Memory B cell (primary cell): ENCODE measurements around the gene BEAN1.
"Not testable (repeated sequence)": the region's sequence is repeated elsewhere in the genome, so short reads cannot be mapped to it uniquely, and the experiment has no call there.

Experiments
- ATAC-seq: fragments of 150-1000 bp; cut with Tn5 transposase; 2 replicates; pipeline ENCODE4 v1.10.0; 2021; ENCODE audit warnings: low read depth, mild to moderate bottlenecking, moderate library complexity
- DNase-seq, 2 donors: peaks; one replicate each; pipeline ENCODE4 v3.0.0; 2022; ENCODE audit warnings: low spot score in 2 of 2
- H3K27ac Mint-ChIP-seq: one replicate; pipeline ENCODE4 v1.8.0; 2022; ENCODE audit warnings: mild to moderate bottlenecking, moderate library complexity, mixed read lengths
- H3K27me3 Mint-ChIP-seq: one replicate; pipeline ENCODE4 v1.8.0; 2022; ENCODE audit warnings: mixed read lengths
- H3K36me3 Mint-ChIP-seq: one replicate; pipeline ENCODE4 v1.8.0; 2022; ENCODE audit warnings: mild to moderate bottlenecking, mixed read lengths
- H3K4me1 Mint-ChIP-seq: one replicate; pipeline ENCODE4 v1.8.0; 2022; ENCODE audit warnings: mixed read lengths
- H3K4me3 Mint-ChIP-seq: one replicate; pipeline ENCODE4 v1.8.0; 2022; ENCODE audit warnings: mild to moderate bottlenecking, moderate library complexity, mixed read lengths
- H3K9me3 Mint-ChIP-seq: one replicate; pipeline ENCODE4 v1.8.0; 2022; ENCODE audit warnings: mixed read lengths

The BEAN1 gene

DNA sequence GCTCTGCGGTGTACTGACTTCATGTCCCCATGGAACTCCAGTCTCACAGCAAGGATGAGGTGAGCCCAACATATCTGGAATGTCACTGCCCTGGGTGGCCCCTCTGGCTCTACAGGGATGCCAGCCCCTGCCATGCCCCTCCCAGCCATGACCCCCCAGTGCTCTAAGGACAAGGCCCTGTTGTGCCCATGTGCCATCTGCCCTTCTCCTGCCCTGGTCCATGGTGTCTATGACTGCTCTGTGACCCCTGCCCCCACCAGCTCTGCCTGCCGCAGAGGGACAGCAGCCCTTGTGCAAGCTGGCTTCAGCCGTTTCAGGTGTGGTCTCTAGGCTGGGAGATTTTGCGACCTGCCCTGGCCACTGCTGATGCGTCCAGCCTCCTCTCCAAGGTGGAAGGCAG, 82.5 kb downstream of the BEAN1 start:
- no peaks in the 10 kb centered on the region for H3K36me3 Mint-ChIP-seq
- no peak overlapping the region for H3K4me3 Mint-ChIP-seq
- no peak for DNase-seq
- H3K27me3 Mint-ChIP-seq: no peaks in the 10 kb centered on the region
- no peaks in the 10 kb centered on the region for H3K9me3 Mint-ChIP-seq
- no peak for ATAC-seq
- H3K4me1 Mint-ChIP-seq: peaks cover 25% of the 10 kb centered on the region
- no peak overlapping the region for H3K27ac Mint-ChIP-seq

DNA sequence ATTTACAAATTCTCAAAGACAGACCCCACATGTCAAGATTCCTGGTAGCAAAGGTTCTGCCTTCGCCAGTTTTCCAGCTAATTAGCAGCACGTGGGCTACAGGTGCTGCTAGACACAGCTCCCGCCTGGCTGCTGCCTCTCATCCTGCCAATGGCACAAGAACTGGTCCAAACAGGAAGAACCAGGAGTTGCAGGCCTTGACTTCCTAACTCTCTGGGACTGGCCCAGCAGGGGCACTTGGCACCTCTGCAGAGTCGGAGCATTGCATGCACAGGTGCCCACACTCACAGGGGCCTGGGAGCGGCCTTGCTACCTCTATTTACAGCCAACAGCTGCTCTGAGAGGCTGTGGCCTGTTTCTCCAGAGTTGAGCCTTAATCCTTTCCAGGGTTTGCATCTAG, 83.2 kb downstream of the BEAN1 start:
- Mint-ChIP-seq H3K27ac (no peak overlapping the region), H3K4me3 (no peak overlapping the region), H3K36me3 (no peaks in the 10 kb centered on the region), H3K4me1 (peaks cover 27% of the 10 kb centered on the region), H3K27me3 (no peaks in the 10 kb centered on the region), H3K9me3 (no peaks in the 10 kb centered on the region)
- no peak for ATAC-seq
- no peak for DNase-seq

DNA sequence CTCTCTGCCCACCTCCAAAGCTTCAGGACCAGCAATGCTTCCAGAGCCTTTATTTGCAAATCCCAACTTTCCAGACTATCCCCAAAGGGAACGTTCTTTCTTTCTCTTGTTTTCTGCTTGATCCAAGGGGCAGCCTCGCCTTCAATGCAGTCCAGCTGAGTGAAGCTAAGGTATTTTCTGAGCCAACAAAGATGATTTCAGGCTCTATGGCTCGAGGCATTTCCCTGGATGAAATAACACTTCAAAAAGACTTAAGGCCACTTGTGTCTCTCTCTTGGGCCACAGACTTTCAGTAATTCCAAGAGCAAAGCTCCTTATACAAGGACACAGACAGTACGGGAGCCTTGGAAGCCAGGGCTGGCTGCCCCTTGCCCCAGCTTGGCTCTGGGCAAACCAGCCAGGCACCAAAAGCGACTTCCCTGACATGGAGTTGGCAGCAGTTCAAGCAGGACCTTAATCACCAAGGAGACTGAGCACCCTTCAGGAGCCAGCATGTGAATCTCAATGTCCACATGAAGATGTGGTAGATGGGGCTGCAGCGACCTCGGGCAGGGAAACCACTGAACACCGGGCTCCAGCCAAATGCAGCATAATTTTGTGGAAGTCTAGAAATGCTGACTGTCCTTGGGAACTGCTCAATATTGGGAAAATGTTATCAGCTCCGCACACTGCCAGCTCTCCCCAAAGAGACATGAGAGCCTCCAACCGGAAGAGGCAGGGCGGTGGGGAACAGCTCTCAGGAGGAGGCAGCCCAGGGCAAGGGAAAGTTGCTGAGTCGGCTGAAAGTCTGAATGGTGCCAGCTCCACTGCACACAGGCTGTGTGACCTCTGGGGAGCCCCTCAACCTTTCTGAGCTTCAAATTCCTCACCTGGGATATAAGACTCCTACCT, 83.9 kb downstream of the BEAN1 start:
- no peaks in the 10 kb centered on the region for H3K9me3 Mint-ChIP-seq
- ATAC-seq (no peak), DNase-seq (no peak)
- no peaks in the 10 kb centered on the region for H3K27me3 Mint-ChIP-seq
- peaks cover 28% of the 10 kb centered on the region for H3K4me1 Mint-ChIP-seq
- no peaks in the 10 kb centered on the region for H3K36me3 Mint-ChIP-seq
- H3K4me3 Mint-ChIP-seq: no peak overlapping the region
- no peak overlapping the region for H3K27ac Mint-ChIP-seq

DNA sequence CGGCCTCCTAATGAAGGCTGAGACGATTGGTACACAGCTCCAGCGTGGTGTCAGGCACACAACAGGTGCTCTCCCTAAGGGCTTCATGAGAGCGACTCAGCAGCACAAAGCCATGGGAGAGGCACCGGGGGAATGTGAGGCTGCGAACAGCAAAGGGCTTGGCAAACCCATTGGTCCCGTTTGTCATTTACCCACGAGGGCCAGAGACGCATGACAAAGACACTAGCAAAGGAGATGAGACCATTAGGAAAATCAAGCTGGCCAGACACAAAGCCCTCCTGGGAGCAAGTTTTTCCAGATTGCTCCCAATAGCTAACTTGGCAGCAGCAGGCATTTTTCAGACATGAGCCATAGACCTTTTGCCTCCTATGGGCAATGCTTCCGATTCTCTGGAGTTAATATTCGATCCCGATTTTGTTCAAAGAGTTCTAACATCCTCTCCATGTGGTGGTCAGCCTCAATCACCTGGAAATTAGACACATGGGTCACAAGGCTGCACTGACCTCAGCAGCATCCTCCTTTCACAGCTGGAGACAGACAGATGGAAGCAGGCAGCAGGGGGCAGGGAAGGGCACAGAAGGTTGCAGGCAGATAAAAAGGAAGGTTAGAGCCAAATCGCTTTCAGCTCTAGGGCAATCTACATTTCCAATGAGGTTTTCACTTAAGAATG, 84.6 kb downstream of the BEAN1 start:
- no peak for DNase-seq
- Mint-ChIP-seq H3K27me3 (no peaks in the 10 kb centered on the region), H3K36me3 (no peaks in the 10 kb centered on the region), H3K4me3 (no peak overlapping the region), H3K4me1 (peaks cover 35% of the 10 kb centered on the region), H3K27ac (no peak overlapping the region), H3K9me3 (no peaks in the 10 kb centered on the region)
- no peak for ATAC-seq

DNA sequence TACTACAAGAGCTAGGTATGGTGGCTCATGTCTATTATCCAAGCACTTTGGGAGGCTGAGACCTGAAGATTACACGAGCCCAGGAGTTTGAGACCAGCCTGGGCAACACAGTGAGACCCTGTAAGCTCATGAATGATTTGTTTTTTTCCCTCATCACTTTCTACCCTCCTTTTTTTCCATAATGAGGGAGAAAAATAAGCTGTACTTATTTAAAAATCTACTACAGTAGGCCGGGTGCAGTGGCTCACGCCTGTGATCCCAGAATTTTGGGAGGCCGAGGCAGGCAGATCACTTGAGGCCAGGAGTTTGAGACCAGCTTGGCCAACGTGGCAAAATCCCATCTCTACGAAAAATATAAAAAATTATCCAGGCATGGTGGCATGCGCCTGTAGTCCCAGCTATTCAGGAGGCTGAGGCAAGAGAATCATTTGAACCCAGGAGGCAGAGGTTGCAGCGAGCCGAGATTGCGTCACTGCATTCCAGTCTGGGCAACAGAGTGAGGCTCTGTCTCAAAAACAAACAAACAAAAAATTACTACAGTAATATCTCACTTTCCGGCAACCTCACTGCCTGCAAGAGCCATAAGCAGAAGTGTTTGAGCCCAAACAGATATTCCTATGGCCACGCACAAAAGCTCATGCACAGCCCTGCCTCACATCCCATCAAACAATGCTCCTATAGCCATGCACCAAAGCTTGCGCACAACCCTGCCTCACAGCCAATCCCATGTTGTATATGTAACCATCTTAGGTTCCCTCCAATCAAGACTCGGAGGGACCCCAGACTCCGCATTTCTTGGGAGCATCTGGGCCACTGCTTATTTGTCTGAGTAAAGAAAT, 85.4 kb downstream of the BEAN1 start:
- no peak for DNase-seq
- no peak for ATAC-seq
- peak overlapping the region; percentile 43 for H3K27ac Mint-ChIP-seq
- H3K4me3 Mint-ChIP-seq: no peak overlapping the region
- H3K9me3 Mint-ChIP-seq: no peaks in the 10 kb centered on the region
- peaks cover 41% of the 10 kb centered on the region for H3K4me1 Mint-ChIP-seq
- H3K36me3 Mint-ChIP-seq: no peaks in the 10 kb centered on the region
- no peaks in the 10 kb centered on the region for H3K27me3 Mint-ChIP-seq

DNA sequence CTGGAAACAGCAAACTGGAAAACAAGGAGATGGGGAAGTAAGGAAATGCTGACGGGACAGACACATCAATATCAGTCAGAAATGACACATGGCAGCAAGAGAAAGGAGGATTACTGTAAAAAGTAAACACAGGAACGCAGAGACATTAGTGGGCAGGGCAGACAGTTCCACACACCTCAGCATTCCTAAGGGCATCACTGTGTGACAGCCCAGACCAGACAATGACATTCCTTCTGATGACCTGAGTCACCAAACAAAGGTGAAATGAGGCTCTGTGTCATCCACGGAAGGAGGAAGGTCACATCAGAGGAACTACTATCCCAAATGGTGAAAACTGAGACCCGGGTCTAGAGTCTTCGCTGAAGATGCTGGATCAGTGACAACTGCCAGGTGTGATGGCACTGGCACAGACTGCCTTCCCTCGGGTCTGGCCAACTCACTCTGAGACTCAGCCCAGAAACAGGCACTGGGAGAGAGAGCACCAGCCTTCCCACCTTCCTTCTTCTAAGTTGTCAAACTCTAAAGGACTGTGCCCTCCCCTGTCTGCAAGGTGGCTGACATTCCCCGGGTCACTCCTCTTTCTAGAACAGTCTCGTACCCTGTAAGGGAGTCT, 86.1 kb downstream of the BEAN1 start:
- H3K4me3 Mint-ChIP-seq: no peak overlapping the region
- H3K27me3 Mint-ChIP-seq: no peaks in the 10 kb centered on the region
- H3K36me3 Mint-ChIP-seq: no peaks in the 10 kb centered on the region
- no peak for DNase-seq
- ATAC-seq: no peak
- peak overlapping the region; percentile 43 for H3K27ac Mint-ChIP-seq
- no peaks in the 10 kb centered on the region for H3K9me3 Mint-ChIP-seq
- peaks cover 41% of the 10 kb centered on the region for H3K4me1 Mint-ChIP-seq

DNA sequence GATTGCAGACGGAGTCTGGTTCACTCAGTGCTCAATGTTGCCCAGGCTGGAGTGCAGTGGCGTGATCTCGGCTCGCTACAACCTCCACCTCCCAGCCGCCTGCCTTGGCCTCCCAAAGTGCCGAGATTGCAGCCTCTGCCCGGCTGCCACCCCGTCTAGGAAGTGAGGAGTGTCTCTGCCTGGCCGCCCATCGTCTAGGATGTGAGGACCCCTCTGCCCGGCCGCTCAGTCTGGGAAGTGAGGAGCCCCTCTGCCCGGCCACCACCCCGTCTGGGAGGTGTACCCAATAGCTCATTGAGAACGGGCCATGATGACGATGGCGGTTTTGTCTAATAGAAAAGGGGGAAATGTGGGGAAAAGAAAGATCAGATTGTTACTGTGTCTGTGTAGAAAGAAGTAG, 87.3 kb downstream of the BEAN1 start:
- H3K27ac Mint-ChIP-seq, ATAC-seq: not testable (repeated sequence)
- H3K4me1 Mint-ChIP-seq: peaks cover 32% of the 10 kb centered on the region

DNA sequence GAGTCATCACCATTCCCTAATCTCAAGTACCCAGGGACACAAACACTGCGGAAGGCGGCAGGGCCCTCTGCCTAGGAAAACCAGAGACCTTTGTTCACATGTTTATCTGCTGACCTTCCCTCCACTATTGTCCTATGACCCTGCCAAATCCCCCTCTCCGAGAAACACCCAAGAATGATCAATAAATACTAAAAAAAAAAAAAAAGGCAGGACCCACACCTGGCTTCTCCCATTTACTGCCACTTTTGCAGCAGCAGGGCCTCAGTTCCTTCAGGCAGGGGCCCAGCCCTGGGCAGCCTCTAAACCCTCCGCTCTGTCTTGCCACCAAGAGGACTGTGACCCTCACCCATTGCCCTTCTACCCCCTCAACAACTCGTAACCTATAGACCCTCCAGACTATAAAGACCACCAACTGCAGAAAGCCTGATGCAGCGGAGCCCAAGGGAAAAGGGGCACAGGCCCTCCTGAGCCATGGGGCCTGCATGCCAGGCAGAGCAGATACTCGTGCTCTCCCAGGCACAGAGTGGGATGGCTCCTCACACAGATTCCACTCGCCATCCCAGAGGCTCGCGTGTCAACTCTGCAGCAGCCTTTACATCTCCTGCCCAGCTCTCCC, 88.0 kb downstream of the BEAN1 start:
- not testable (repeated sequence) for H3K27me3 Mint-ChIP-seq

More for the DNA sequence above, 87.3 kb downstream of the BEAN1 start:
- H3K9me3 Mint-ChIP-seq, H3K36me3 Mint-ChIP-seq, H3K4me3 Mint-ChIP-seq, H3K27me3 Mint-ChIP-seq, DNase-seq: not testable (repeated sequence)

DNA sequence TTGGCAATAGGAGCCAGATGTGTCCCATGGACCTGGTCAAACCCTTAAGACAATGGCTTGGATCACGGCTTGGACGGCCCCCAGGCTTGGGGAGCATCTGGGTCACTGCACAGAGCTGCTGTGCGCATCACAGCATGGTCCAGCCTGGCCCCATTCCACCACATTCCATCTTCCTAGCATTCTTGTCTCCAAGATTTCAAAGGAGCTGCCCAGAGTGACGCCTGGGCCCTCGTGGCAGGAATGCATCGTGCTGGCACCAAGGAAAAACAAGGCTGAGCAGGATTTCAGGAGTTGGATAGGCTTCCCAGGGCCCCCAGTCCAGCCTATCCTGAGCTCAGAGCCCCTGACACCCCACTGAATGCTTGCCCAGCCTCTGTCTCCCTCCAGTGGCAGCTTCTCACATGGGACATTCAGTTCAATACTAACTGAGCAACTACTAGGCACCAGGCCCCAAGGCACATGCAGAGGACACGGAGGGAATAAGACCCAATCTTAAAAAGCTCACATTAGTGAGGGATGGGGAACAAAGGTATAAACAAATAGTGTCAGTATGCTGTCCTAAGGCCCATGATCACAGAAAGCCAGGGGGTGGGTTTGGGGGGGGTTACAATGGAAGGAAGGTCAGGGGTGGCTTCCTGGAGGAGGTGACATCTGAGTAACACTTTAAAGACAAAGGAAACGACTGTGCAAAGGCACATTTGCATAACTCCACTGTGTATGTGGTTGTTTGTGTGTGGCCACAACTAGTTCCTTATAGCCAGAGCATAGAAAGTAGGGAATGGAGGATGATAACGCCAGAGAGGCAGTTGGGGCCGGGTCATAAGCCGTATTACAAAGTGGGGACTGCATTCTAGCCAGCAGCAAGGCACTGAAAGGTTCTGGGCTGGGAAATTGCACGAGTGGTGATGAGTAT, 88.8 kb downstream of the BEAN1 start:
- ATAC-seq: no peak

More for the DNA sequence above, 88.0 kb downstream of the BEAN1 start:
- H3K9me3 Mint-ChIP-seq, H3K4me3 Mint-ChIP-seq, ATAC-seq, DNase-seq, H3K27ac Mint-ChIP-seq, H3K36me3 Mint-ChIP-seq: not testable (repeated sequence)
- H3K4me1 Mint-ChIP-seq: peaks cover 39% of the 10 kb centered on the region

DNA sequence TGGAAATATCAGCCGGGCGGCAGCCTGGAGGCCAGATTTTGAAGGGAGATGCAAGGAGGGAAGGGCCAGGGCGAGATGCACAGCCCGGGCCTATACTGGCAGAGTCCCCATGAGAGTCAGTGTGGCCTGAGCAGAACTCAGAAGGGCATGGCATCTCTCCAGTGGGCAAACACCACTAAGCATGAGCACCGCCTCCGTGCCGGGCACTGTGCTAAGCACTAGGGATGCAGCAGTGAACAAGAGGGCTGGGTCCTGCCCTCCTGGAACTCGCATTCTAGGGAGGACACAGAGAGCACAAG, 89.4 kb downstream of the BEAN1 start:
- ATAC-seq (no peak), DNase-seq (no peak)
- Mint-ChIP-seq H3K4me3 (peak overlapping the region; percentile 87), H3K27ac (peak overlapping the region; percentile 100), H3K27me3 (no peaks in the 10 kb centered on the region), H3K9me3 (no peaks in the 10 kb centered on the region), H3K4me1 (peaks cover 48% of the 10 kb centered on the region), H3K36me3 (no peaks in the 10 kb centered on the region)

More for the DNA sequence above, 88.8 kb downstream of the BEAN1 start:
- Mint-ChIP-seq H3K27me3 (no peaks in the 10 kb centered on the region), H3K36me3 (no peaks in the 10 kb centered on the region), H3K9me3 (no peaks in the 10 kb centered on the region), H3K4me1 (peaks cover 44% of the 10 kb centered on the region), H3K27ac (peak overlapping the region; percentile 100), H3K4me3 (peak overlapping the region; percentile 87)
- no peak for DNase-seq

DNA sequence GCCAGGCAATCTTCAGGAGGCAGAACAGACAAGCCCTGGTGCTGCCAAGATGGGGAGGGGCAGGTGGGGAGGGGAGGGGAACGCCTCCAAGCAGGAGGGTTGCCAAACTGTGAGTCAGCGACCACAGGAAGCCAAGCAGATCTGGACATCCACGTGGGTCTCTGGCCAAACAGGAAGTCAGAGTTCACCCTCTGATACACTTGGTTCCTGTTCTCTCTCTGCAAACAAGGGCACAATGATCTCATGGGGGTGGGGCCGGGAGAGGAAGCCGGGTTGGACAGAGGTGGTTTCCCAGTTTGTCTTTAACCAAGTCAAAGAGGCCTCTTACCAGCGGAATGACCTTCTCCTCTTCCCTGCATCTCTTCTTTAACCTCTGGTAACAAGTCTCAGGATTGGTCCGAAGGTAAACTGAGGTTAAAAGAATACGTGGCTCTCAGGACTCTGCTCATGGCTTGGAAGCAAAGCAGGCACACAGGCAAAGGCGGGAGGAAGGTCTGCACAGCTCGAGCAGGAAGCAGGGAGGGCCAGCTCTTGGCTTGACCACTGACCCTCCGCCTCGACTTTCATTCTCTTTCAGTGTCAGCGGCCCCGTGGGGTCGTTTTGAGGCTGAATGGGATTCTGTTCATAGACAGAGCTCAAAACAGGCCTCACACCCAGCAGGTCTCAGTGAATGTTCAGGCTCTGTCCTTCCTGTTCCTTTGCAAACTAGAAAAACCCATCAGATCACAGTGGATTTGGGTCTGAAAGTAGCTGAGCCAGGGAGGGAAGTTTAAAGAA, 89.9 kb downstream of the BEAN1 start:
- DNase-seq (peak; percentile 70 to 87), ATAC-seq (peak; percentile 94)
- H3K36me3 Mint-ChIP-seq: no peaks in the 10 kb centered on the region
- no peaks in the 10 kb centered on the region for H3K9me3 Mint-ChIP-seq
- peak overlapping the region; percentile 87 for H3K4me3 Mint-ChIP-seq
- H3K27ac Mint-ChIP-seq: peak overlapping the region; percentile 100
- peaks cover 50% of the 10 kb centered on the region for H3K4me1 Mint-ChIP-seq
- H3K27me3 Mint-ChIP-seq: no peaks in the 10 kb centered on the region

DNA sequence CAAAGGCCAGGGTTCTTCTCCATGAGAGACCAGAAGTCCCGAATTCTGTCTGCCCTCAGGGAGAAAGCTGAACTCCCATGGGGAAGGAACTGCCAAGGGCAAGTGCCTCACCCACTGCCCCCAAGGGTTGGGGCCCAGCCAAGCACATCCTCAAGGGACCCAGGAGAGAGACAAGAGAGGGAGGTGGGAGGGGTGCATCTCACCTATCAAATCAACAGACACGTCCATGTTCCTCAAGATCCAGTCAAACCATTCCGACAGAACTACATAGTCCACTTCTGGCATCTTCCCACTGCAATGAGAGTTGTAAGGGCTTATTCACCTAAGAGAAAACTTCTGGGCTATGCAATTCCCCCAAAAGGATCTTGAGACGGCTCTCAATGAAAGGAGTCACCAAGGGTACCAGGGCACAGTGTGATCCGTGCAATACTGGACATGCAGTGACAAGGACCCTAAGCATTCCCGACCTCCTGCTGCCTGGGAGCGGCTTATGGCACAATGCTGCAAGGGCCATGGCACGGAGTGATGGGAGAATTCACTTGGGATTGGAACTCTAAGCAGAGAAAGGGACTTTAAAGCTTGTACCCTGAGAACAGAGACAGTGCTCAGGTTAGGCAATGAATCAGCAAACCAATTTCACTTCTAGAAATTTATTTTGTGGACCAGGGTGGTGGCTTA, 90.6 kb downstream of the BEAN1 start:
- no peaks in the 10 kb centered on the region for H3K27me3 Mint-ChIP-seq
- no peak for DNase-seq
- no peaks in the 10 kb centered on the region for H3K9me3 Mint-ChIP-seq
- peak overlapping the region; percentile 87 for H3K4me3 Mint-ChIP-seq
- no peak for ATAC-seq
- peak overlapping the region; percentile 100 for H3K27ac Mint-ChIP-seq
- peaks cover 53% of the 10 kb centered on the region for H3K4me1 Mint-ChIP-seq
- no peaks in the 10 kb centered on the region for H3K36me3 Mint-ChIP-seq
